Neuronal stem cell (in vitro differentiated cells): ENCODE data around the gene DIP2C.
A peak's percentile ranks its signal among the peaks of the same experiment; 100 is the strongest.

Source experiments
- DNase-seq: peaks from one replicate; pipeline ENCODE4 v3.0.0-alpha.2; 2013; ENCODE audit warnings: low spot score
- H2AFZ ChIP-seq: one replicate; pipeline ENCODE4 v1.6.1; 2013; ENCODE audit warnings: mild to moderate bottlenecking, low read length, inconsistent platforms
- H2AK5ac ChIP-seq: 2 replicates; pipeline ENCODE4 v1.6.1; 2013; ENCODE audit warnings: low read depth, mild to moderate bottlenecking, inconsistent platforms, low read length, moderate library complexity, mixed read lengths
- H2BK120ac ChIP-seq: 2 replicates; pipeline ENCODE4 v1.6.1; 2013; ENCODE audit warnings: low read depth, mild to moderate bottlenecking, inconsistent platforms, low read length, moderate library complexity, mixed read lengths
- H2BK12ac ChIP-seq: one replicate; pipeline ENCODE4 v1.6.1; 2013; ENCODE audit warnings: low read length, inconsistent platforms
- H2BK15ac ChIP-seq: 2 replicates; pipeline ENCODE4 v1.6.1; 2013; ENCODE audit warnings: mild to moderate bottlenecking, low read length, inconsistent platforms, mixed read lengths
- H2BK5ac ChIP-seq: one replicate; pipeline ENCODE4 v1.6.1; 2013; ENCODE audit warnings: inconsistent platforms, mild to moderate bottlenecking, low read length, moderate library complexity
- H3K14ac ChIP-seq: one replicate; pipeline ENCODE4 v1.6.1; 2013; ENCODE audit warnings: low read length, inconsistent platforms
- H3K18ac ChIP-seq: 2 replicates; pipeline ENCODE4 v1.6.1; 2013; ENCODE audit warnings: low read length, inconsistent platforms
- H3K23ac ChIP-seq: 2 replicates; pipeline ENCODE4 v1.6.1; 2013; ENCODE audit warnings: low read depth, mild to moderate bottlenecking, mixed read lengths, low read length, inconsistent platforms; ENCODE audit not compliant: poor library complexity
- H3K27ac ChIP-seq: replicated peaks from 3 replicates; pipeline ENCODE4 v1.5.1; 2013; ENCODE audit warnings: low read length, inconsistent platforms
- H3K27me3 ChIP-seq, 3 experiments: 2 replicates each; pipeline ENCODE4 v1.6.1; 2013; ENCODE audit warnings: low read length in 3 of 3, mild to moderate bottlenecking in 2 of 3, inconsistent platforms in 1 of 3, low read depth in 1 of 3, mixed read lengths in 1 of 3, moderate library complexity in 1 of 3; ENCODE audit not compliant: control insufficient read depth in 3 of 3, insufficient read depth in 3 of 3
- H3K36me3 ChIP-seq, 2 donors: replicated peaks in 1 of 2; 2 replicates each; pipeline ENCODE4 v1.6.1; 2013; ENCODE audit warnings: low read length in 2 of 2; ENCODE audit not compliant: control insufficient read depth in 2 of 2, insufficient read depth in 2 of 2
- H3K4ac ChIP-seq: 2 replicates; pipeline ENCODE4 v1.6.1; 2013; ENCODE audit warnings: inconsistent platforms, mild to moderate bottlenecking, low read length, moderate library complexity
- H3K4me1 ChIP-seq, 2 donors: 1 replicate in 1 of 2; 2 replicates in 1 of 2; pipeline ENCODE4 v1.6.1; 2013; ENCODE audit warnings: low read length in 2 of 2, low read depth in 1 of 2; ENCODE audit not compliant: control insufficient read depth in 2 of 2, insufficient read depth in 1 of 2
- H3K4me2 ChIP-seq: one replicate; pipeline ENCODE4 v1.6.1; 2013; ENCODE audit warnings: mild to moderate bottlenecking, low read length, inconsistent platforms; ENCODE audit not compliant: insufficient read depth, poor library complexity, severe bottlenecking
- H3K4me3 ChIP-seq, 2 donors: 2 replicates each; pipeline ENCODE4 v1.5.1; 2013; ENCODE audit warnings: low read length in 2 of 2, mild to moderate bottlenecking in 2 of 2, inconsistent platforms in 1 of 2, moderate library complexity in 1 of 2
- H3K79me1 ChIP-seq: one replicate; pipeline ENCODE4 v1.6.1; 2013; ENCODE audit warnings: low read depth, mild to moderate bottlenecking, inconsistent platforms, low read length, moderate library complexity
- H3K9ac ChIP-seq: one replicate; pipeline ENCODE4 v1.6.1; 2013; ENCODE audit warnings: mild to moderate bottlenecking, low read depth, low read length, inconsistent platforms; ENCODE audit not compliant: poor library complexity
- H3K9me3 ChIP-seq, 2 donors: replicated peaks in 1 of 2; 2 replicates each; pipeline versions ENCODE3 to v1.6.1; 2013; ENCODE audit warnings: low read length in 2 of 2, mild to moderate bottlenecking in 2 of 2, inconsistent platforms in 1 of 2, low read depth in 1 of 2, mixed read lengths in 1 of 2, moderate library complexity in 1 of 2; ENCODE audit not compliant: control insufficient read depth in 2 of 2, insufficient read depth in 1 of 2
- H4K8ac ChIP-seq: one replicate; pipeline ENCODE4 v1.6.1; 2013; ENCODE audit warnings: low read depth, mild to moderate bottlenecking, inconsistent platforms, low read length, moderate library complexity
- H4K91ac ChIP-seq: one replicate; pipeline ENCODE4 v1.6.1; 2013; ENCODE audit warnings: low read length, low read depth, mild to moderate bottlenecking, inconsistent platforms; ENCODE audit not compliant: poor library complexity
- WGBS, 2 donors: extraction: QIAGEN DNeasy Blood & Tissue Kit; methylation state at CpG; one replicate each; pipeline ENCODE4 v1.1.7; 2013; ENCODE audit warnings: missing lambda C conversion rate in 2 of 2, mixed read lengths in 1 of 2; ENCODE audit not compliant: insufficient read length in 2 of 2, insufficient replicate concordance in 1 of 2; ENCODE audit errors: extremely low coverage in 2 of 2; 5-methylcytosine and 5-hydroxymethylcytosine counted together

Gene DIP2C

DNA sequence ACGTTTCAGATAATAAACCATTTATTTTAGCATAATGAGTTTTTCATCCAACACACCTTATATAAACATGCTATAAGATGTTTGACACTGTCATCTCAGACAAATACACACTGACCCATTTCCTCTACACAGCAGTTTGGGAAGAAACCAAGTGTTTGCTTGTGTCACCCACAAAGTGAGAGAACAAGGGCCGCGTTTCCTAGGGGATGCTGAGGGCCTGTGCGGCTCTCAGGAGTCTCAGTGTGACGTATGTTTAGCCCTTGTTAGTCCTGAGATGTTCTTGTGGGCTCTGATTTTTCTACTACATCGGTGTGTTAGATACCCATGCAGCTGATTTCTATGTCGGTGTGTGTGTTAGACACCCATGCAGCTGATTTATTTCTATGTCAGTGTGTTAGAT is 266.3 kb downstream of the DIP2C start:
- Histone ChIP-seq H4K91ac (no peak overlapping the region), H2AFZ (no peak overlapping the region), H2BK15ac (no peak overlapping the region), H4K8ac (no peak overlapping the region), H2BK120ac (no peak overlapping the region), H3K27ac (no peak overlapping the region), H3K9me3 (peaks cover 0 to 4% of the 10 kb centered on the region in 2 donors), H3K36me3 (peaks cover 15 to 54% of the 10 kb centered on the region in 2 donors), H3K18ac (no peak overlapping the region), H2AK5ac (no peak overlapping the region), H3K4me2 (no peak overlapping the region), H3K14ac (no peak overlapping the region), H3K23ac (no peak overlapping the region), H3K4ac (no peak overlapping the region), H3K79me1 (peaks cover 4% of the 10 kb centered on the region), H2BK12ac (no peak overlapping the region), H3K9ac (no peak overlapping the region), H3K4me3 (no peak overlapping the region), H2BK5ac (no peak overlapping the region), H3K27me3 (peaks cover 0 to 2% (median 0%) of the 10 kb centered on the region in 3 experiments), H3K4me1 (peaks cover 0 to 8% of the 10 kb centered on the region in 2 donors)
- no peak for DNase-seq
- WGBS, 2 donors = no CpG with 5 or more reads among the region's 7 CpGs

DNA sequence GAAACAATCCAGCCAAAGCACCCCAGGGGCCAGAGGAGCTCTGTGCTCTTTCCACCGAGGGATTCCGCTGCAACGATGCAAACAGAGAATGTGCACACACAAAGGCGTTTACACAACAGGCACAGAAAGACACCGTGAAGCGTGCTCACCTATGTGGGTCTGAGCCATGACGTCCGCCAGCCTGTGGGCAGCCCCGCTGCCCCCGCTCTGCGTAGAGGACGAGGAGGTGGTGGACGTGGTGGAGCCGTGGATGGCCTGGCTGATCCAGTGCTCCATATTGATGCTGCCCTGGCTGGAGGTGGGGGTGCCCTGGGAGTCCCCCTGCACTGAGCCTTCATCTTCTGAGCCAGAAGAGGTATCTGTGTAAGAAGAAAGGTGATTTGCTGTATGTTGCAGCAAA is 266.8 kb downstream of the DIP2C start:
- no peak overlapping the region for H2BK15ac ChIP-seq
- no peak overlapping the region for H3K23ac ChIP-seq
- WGBS, 2 donors = no CpG with 5 or more reads among the region's 14 CpGs

DNA sequence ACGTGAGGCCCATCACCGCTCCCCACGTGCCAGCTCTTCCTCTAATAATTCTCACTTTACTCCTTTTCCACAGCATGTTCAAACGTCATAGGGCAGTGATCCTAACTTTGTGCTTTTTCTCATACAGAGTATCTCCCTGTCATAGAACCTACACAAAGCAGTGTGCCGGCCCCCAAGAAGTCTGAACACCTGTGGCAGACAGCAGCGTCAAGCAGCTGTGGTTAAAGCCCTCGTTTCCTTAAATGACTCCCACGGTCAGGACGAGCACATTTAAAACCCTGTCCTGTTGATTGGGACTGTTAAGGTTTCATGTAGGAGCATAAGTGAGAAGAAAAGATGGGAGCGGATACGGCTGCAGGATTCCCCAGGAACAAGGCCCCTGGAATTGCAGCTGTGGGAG is 267.2 kb downstream of the DIP2C start:
- H4K91ac ChIP-seq = no peak overlapping the region
- H3K18ac ChIP-seq = no peak overlapping the region
- H2BK12ac ChIP-seq = no peak overlapping the region
- peaks cover 15 to 58% of the 10 kb centered on the region in 2 donors for H3K36me3 ChIP-seq
- H2BK5ac ChIP-seq = no peak overlapping the region
- H3K4me3 ChIP-seq = no peak overlapping the region
- no peak overlapping the region for H3K4me2 ChIP-seq
- WGBS, 2 donors = no CpG with 5 or more reads among the region's 11 CpGs
- DNase-seq = no peak
- H3K23ac ChIP-seq = no peak overlapping the region
- no peak overlapping the region for H3K4ac ChIP-seq
- H2BK120ac ChIP-seq = no peak overlapping the region
- no peak overlapping the region for H2AK5ac ChIP-seq
- H3K4me1 ChIP-seq = peaks cover 0 to 8% of the 10 kb centered on the region in 2 donors
- H3K27ac ChIP-seq = no peak overlapping the region
- no peak overlapping the region for H3K14ac ChIP-seq
- H4K8ac ChIP-seq = no peak overlapping the region
- H3K9ac ChIP-seq = no peak overlapping the region
- peaks cover 4% of the 10 kb centered on the region for H3K79me1 ChIP-seq
- peaks cover 0 to 4% of the 10 kb centered on the region in 2 donors for H3K9me3 ChIP-seq
- H2BK15ac ChIP-seq = no peak overlapping the region
- peaks cover 0 to 2% (median 0%) of the 10 kb centered on the region in 3 experiments for H3K27me3 ChIP-seq
- H2AFZ ChIP-seq = no peak overlapping the region

More for the DNA sequence above, 266.8 kb downstream of the DIP2C start:
- Histone ChIP-seq H3K9me3 (peaks cover 0 to 4% of the 10 kb centered on the region in 2 donors), H3K14ac (peak overlapping the region; percentile 87), H2BK120ac (no peak overlapping the region), H3K4me2 (no peak overlapping the region), H3K4ac (no peak overlapping the region), H3K36me3 (peaks cover 15 to 55% of the 10 kb centered on the region in 2 donors), H2AK5ac (no peak overlapping the region), H3K18ac (peak overlapping the region; percentile 68), H3K27ac (no peak overlapping the region), H3K4me3 (no peak overlapping the region), H2AFZ (no peak overlapping the region), H2BK5ac (no peak overlapping the region), H4K91ac (no peak overlapping the region), H4K8ac (no peak overlapping the region), H3K27me3 (peaks cover 0 to 2% (median 0%) of the 10 kb centered on the region in 3 experiments), H3K9ac (no peak overlapping the region), H3K4me1 (peaks cover 0 to 8% of the 10 kb centered on the region in 2 donors), H3K79me1 (peaks cover 4% of the 10 kb centered on the region), H2BK12ac (no peak overlapping the region)
- no peak for DNase-seq

DNA sequence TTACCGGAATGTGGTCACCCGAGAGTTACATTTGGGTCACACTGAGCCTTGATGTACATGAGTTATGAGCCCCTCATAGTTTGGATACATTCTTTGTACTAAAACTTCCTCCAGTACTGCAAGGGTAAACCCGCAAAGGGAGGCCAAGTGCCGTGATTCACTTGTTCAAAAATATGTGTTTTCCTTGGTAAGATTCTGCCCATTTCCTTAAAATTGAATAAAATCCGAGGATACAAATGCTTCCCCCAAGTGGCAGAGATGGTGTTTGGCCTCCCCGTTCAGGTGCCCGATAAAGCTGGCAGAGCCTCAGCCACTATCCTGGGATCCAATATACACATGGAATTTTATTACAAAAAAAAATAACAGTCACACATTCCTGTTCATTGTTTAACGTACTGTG is 268.3 kb downstream of the DIP2C start:
- Histone ChIP-seq H3K4me1 (peaks cover 0 to 8% of the 10 kb centered on the region in 2 donors), H2AFZ (no peak overlapping the region), H2BK12ac (no peak overlapping the region), H3K4me2 (no peak overlapping the region), H2BK15ac (no peak overlapping the region), H2BK5ac (no peak overlapping the region), H3K9ac (no peak overlapping the region), H3K14ac (no peak overlapping the region), H3K27ac (no peak overlapping the region), H3K18ac (no peak overlapping the region), H3K27me3 (peaks cover 0 to 2% (median 0%) of the 10 kb centered on the region in 3 experiments), H3K9me3 (peaks cover 0 to 4% of the 10 kb centered on the region in 2 donors), H3K4me3 (no peak overlapping the region), H3K4ac (no peak overlapping the region), H4K91ac (no peak overlapping the region), H4K8ac (no peak overlapping the region), H3K36me3 (peaks cover 15 to 69% of the 10 kb centered on the region in 2 donors), H2BK120ac (no peak overlapping the region), H2AK5ac (no peak overlapping the region), H3K23ac (no peak overlapping the region), H3K79me1 (peaks cover 5% of the 10 kb centered on the region)
- WGBS, 2 donors = no CpG with 5 or more reads among the region's 8 CpGs
- DNase-seq = no peak
